Fibroblast of gingiva (primary cell): ENCODE data around the gene RPL15.
A peak's percentile ranks its signal among the peaks of the same experiment; 100 is the strongest.
"Not testable (repeated sequence)": the region's sequence is repeated elsewhere in the genome, so short reads cannot be mapped to it uniquely, and the experiment has no call there.

Source experiments
- DNase-seq: peaks from one replicate; pipeline ENCODE4 v3.0.0-alpha.2; 2011; ENCODE audit warnings: low read depth

The RPL15 gene

DNA sequence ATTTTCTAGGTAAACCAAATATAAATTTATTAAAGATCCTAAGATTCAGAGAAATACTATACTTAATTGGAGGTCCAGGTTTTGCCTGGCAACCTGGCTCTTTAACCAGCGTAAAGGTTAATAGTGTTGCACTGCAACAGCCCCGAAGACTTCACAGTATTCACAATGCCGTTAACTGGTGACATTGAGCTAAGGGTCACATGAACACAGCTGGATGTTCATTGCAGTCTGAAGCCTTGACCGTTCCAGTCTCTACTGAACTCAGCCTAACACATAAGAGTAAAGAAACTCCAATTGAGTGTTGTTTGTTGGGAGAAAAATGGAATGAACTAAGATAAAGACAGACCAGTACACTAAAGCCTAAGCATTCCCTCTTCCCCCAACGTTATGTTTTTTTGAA lies 27.0 kb upstream of the RPL15 start:
- DNase-seq = no peak

DNA sequence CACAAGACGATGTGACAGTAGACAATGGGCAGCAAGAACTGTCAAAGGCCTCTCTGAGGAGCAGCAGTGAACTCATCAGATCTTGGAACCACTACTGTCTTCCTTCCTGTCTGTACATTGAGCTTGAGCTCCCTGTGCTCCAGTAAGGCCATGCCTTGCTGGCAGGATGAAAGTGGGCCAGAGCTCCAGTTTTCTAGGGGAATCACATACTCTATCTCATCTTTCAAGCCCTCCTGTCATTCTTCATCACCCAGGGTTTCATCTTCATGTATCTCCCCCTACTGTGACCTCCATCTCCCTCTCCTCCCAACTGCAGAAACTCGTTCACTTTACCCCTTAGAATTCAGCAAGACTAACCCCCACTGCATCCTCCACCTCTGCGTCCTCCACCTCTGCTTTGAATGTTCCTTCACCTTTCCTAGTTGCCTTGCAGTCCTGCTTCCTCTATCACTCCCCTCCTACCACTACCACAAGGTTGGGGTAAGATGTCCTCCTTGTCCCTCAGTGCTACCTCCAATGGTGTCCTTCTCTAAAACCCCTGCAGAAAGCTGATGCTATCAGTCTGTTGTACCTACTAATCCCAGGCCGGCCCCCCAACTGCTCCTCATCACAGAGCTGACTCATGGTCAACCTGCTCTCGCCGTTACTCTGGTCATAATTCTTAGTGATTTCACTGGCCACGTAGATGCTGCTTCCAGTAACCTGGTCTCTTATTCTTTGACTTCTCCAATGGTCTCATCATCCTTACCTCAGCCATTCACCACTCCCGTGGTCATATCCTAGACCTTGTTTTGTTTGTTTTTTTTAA lies 22.5 kb upstream of the RPL15 start:
- DNase-seq = no peak

DNA sequence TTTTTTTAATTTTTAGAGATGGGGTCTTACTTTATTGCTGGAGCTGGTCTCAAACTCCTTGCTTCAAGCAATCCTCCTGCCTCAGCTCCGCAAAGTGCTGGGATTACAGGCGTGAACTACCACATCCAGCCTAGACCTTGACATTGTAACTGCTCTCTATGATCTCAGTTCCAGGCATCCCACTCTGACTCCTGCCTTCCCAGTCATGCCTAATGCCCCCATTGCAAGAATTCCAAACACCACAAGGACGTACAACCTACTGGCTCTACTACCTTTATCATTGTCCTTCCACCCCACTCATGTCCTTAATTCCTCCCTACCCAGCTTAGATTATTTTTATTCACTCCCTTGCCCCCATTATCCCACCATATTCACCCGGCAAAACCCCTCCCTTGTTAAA lies 21.8 kb upstream of the RPL15 start:
- no peak for DNase-seq

DNA sequence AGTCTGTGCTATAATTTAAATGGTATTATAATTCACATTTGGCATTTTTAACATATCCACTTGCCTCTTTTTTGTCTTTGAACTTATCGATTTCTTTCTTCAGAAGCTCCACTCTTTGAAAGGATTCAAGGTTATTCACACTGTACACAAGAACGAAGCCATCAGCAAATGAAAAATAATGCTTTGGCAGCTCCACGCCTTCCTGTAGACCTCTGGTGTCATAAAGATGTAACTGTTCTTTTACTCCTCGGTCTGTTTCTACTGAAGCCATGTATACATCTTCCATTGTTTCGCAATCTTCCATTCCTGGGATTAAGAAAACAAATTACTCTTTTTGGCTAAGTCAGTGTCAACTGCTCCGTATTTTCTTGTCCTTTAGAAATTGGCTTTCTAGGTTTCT lies 16.2 kb upstream of the RPL15 start:
- peak; percentile 72 for DNase-seq

DNA sequence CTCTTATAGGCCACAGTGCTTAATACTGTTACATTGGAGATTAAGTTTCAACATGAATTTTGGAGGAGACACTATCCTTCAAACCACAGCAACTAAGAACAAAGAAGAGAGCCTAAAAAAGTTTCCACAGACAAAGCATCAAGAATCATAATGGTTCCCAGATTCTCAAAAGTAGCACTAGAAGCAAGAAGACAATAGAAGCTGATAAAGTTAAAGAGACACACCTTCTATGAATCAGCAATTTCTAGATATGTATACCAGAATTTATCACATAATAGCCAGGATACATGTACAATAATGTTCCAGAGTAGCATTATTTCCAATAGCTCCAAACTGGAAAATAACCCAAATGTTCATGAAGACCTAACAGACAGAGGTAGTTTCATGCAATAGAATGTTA lies 12.4 kb upstream of the RPL15 start:
- DNase-seq = no peak

DNA sequence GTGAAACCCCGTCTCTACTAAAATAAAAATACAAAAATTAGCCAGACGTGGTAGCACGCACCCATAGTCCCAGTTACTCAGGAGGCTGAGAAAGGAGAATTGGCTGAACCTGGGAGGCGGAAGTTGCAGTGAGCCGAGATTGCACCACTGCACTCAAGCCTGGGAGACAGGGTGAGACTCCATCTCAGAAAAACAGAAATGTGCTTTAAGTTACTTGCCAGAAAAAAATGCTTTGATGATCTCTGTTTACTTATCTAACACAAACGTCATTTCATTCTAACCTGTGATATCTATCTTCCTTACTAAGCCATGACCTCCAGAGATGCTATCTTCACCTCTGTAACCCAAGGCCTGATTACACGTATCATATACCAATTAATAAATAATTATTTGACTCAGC lies 7.6 kb upstream of the RPL15 start:
- DNase-seq = no peak

DNA sequence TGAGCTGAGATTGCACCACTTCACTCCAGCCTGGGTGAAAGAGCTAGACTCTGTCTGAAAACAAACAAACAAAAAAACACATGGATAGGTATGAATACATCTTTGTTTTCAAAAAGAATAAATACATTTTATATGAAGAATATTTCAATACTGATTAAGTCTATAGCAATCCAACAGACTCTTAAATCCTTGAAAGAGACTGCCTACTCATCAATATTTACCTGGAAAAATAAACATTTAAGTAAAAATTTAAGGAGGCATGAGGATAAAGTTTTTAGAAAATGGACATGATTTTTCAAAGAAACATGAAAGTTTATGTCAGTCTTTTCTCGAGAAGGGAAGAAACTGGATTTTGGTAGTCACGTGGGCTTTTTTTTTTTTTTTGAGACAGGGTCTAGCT lies 5.5 kb upstream of the RPL15 start:
- no peak for DNase-seq

DNA sequence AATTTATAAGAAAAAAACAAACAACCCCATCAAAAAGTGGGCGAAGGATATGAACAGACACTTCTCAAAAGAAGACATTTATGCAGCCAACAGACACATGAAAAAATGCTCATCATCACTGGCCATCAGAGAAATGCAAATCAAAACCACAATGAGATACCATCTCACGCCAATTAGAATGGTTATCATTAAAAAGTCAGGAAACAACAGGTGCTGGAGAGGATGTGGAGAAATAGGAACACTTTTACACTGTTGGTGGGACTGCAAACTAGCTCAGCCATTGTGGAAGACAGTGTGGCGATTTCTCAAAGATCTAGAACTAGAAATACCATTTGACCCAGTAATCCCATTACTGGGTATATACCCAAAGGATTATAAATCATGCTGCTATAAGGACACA lies 4.6 kb upstream of the RPL15 start:
- not testable (repeated sequence) for DNase-seq

DNA sequence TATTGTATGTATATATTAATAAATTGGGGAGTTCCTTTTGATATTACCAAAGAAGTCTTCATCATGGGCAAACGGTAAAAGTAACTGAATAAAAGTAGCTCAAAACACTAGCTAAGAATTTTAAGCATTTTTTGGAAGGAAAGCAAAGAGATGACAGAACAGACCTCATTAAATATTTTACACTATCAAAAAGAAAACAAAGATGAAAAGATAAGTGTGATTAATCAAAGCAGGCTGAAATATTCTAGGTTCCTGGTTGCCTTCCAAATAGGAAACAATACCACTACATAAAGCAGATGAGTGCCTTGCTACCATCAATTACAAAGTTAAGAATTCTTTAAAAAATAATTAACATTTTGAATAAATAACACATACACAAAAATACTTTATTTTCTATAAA lies 3.8 kb upstream of the RPL15 start:
- no peak for DNase-seq

DNA sequence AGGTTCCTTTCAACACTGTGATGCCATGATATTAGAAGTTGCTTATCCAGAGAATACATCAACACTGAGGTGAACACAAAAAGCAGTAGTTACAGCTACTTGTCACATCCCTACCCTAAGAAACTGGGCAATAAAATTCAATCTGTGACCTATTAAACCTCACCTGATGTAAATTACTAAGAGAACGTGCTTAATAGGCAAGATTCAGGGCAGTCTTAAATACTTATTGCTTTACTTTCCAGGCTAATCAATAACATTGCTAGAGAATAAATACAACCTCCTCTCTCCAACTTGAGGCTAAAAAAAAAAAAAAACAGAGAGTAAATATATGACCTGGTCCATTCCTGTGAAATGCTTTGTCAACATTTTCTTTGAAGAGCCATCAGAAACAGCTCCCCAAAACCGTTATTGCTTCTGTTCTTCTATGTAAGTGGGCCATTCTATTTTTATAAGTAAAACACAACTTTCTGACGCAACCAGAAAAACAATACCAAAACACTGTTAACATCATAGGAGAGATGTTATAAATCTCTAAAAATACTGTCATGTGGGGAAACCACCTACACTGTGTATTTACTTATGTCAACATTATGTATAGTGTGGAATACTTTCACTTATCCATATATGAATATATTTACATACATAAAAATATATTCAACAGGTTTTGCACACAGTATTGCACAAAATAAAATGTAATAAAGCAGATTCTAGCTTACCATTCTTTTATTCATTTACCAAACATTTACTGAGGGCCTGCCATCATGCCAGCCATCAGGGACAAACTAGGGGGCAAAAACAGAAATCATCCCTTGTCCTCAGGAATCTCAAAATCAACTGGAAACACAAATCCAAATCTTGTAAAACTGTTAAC lies 2.8 kb upstream of the RPL15 start:
- no peak for DNase-seq

DNA sequence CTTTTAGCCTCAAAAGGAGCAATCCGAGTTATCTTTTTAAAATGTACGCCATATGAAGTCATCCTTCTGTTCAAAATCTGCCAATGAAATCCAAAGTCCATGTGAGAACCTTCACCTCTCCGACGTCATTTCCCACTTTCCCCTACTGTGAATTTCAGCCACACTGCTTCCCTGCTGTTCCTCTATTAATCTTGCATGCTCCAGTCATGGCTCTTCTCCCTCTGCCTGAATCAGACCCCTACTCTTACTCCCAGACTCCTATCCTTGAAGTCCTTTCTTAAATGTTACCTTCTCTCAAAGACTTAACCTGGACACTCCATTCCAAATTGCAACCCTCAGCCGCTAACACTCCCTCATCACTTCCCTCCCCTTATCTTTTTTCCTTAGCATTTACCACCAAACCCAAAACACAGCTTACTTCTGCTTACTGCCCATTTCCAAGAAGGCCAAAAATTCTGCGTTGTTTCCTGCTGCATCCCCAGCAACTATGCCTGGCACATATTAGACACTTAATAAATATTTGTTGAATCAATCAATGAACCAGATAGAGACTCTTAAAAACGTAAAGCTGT lies 1.3 kb upstream of the RPL15 start:
- peak; percentile 22 for DNase-seq

DNA sequence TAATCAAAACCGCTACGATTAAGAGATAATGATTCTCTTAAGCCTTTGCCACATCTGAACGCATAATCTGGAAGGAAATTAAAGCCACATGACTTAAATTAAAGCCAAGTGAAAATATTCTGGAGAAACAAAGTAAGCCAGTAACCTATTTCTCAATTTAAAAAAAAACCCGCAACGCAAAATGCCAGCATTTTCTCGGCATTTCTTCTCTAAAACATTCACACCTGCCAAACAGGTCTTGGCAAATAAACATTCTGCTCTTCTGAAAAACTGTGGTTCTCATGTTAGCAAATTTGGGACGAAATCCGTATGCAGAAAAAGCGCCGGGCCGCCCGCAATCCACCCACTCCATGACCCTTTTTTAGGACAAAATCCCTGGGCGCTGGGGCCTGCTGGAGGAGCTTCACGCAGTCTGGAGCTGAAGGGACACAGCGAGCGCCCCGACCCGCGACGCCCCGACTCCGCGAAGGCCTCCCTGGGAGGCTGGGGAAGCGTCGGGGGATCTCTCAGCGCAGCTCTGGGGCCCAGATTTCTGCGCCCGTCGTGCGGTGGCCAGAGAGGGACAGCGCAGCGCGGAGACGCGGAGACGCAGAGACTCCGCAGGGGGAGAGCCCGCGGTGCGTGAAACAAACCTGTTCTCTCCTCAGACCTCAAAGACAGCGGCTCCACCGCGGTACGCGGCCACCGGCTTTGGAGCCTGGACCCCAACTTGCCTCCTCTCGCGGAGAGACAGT lies 613 bp upstream of the RPL15 start:
- DNase-seq = no peak

DNA sequence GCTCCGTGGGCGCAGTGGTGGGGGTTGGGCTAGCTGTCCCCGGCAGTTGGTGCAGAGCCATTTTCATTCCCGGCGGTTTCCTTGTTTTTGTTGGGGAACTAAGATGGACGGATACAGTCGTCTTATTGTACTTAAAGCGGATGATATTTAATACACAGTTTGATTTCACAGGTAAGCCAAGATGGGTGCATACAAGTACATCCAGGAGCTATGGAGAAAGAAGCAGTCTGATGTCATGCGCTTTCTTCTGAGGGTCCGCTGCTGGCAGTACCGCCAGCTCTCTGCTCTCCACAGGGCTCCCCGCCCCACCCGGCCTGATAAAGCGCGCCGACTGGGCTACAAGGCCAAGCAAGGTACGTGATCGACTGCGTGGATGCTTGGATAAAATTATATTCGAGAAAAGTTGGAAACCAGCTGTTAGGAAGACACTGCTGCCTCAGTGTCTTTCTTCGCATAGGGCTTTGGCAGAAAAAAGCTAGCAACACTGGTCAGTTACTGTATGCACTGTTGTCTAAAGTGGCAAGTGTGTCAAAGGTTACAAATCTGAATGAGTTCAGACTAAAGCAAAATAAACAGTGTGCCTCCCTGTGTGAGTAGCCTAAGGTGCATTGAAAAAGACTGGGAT lies 859 bp downstream of the RPL15 start:
- peak; percentile 22 for DNase-seq

DNA sequence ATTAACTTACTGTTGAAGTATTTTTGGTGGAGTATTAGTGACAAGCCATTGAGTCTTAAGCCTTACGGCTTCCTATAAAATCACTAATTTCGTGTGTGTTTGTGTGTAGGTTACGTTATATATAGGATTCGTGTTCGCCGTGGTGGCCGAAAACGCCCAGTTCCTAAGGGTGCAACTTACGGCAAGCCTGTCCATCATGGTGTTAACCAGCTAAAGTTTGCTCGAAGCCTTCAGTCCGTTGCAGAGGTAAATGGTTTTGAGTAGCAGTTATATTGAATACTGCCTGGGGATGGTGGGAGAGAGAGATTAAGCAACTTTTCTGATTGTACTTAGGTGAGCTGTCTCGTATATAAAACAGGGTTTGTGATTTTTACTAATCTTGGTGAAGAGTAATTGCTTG lies 1.4 kb downstream of the RPL15 start:
- not testable (repeated sequence) for DNase-seq

DNA sequence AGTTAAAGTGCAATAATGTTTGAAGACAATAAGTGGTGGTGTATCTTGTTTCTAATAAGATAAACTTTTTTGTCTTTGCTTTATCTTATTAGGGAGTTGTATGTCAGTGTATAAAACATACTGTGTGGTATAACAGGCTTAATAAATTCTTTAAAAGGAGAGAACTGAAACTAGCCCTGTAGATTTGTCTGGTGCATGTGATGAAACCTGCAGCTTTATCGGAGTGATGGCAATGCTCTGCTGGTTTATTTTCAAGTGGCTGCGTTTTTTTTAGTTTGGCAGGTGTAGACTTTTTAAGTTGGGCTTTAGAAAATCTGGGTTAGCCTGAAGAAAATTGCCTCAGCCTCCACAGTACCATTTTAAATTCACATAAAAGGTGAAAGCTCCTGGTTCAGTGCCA lies 2.7 kb downstream of the RPL15 start:
- no peak for DNase-seq

DNA sequence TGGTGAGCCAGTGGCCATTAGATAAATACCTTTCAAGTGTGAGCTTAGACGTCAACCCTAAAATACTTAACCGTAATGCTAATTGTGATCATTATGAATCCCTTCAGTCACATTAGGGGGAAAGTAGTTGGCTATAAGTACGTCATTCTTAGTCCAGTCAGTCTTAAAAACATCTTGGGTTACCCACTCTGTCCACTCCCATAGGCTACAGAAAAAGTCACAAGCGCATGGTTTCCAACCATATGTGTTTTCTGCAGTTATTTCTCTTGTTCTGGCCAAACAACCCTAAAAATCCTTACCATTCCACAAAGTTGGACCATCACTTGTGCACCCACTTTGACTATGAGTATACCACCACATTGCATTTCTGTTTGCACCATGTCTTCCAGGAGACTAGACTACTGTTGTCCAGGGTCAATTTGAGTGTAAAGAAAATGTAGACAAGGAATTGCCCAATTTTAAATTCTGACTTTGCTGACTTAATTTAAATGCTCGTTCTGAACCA lies 3.3 kb downstream of the RPL15 start:
- DNase-seq = no peak

DNA sequence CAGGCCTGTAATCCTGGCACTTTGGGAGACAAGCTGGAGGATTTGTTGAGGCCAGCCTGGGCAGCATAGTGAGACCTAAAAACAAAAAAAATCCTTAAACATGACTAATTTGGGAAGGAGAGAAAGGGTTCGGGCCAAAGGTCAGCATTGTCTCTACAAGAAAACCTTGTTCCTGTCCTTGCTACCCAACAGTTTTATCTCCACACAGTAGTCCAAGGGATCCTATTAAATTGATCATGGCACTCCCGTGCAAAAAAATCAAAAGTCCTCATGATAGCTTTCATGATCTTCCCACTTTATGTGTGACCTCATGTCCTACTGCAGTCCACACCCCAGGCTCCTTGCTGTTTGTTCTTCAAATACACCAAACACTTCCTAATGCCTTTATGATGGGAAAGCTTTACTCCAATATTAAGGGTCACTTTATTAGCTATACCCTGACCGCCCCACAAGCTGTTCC lies 4.2 kb downstream of the RPL15 start:
- DNase-seq = no peak

DNA sequence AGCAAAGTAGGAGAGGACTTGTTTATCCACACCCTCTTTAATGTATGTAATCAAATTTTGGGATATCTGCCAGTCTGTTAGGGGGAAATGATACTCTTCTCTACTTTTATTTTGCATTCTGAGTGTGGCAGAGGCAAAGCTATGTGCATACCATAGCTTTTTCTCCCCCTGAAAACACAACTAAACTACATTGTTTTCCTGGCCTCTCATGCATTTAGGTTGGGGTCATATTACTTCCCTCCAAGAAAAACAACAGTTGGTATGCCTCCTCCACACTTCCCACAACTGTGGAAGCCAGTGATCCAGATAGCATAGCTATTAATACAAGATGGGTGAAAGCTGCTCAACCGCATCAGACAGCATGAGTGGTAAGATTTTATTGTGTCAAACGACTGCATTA lies 6.9 kb downstream of the RPL15 start:
- peak; percentile 17 for DNase-seq

DNA sequence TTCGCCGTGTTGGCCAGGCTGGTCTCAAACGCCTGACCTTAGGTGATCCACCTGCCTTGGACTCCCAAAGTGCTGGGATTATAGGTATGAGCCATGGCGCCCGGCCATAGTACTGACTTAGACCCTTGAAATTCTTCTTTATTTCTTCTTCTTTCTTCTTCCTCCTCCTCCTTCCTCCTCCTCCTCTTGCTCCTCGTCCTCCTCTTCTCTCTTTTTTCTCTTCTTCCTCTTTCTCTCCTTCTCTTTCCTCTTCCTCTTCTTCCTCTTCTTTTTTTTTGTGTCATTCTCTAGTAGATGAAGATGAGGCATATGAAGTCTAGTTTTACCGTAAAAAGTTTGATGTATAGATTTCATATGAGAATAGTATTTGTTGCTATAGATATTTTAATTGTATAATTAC lies 9.3 kb downstream of the RPL15 start:
- DNase-seq = no peak

DNA sequence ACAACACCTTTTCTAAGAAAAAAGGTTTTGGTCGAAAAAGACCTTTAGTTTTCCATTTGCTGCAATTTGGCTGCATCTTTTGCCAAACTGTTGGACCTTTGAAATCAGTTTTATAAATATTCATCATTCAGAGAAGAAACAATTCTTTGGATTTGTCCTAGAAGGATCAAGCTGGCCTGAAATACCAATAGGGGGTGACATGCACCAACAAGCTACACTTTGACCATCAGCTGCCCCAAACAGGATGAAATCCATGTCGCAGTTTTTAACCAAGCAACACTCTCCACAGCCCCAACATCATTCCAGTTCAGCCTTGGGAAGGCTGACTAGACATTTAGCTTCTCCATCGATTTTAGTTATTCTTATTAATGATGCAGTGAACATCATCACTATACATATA lies 9.8 kb downstream of the RPL15 start:
- DNase-seq = peak; percentile 14

DNA sequence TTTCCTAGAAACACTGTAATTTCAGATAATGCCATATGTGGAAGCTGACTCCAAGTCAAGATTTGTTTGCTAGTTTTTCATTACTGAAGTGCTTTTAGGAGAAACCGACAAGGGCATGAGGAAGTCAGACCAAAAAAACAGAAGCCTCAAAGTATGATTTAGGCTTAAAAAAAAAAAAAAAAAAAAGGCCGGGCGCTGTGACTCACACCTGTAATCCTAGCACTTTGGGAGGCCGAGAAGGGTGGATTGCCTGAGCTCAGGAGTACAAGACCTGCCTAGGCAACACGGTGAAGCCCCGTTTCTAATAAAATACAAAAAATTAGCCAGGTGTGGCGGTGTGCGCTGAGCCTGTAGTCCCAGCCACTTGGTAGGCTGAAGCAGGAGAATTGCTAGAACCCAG lies 11.6 kb downstream of the RPL15 start:
- DNase-seq = no peak

DNA sequence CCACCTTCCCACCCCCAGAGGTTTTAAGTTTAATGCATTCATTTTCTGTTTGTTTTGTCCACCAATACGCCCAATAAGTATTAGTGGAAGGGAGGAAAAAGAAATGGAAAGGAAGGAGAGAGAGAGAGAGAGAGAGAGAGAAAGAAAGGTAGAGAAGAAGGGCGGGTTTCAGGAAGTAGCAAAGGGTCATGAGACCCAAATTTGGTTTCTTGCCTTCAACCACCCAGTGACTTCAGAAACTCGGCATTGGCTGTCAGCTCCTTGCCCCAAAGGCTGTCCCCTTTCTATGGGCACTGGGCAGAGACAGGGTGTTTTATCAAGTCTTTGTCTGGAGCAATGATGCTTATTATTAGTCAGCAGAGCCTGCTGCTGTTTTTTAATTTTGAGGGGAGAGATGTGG lies 14.7 kb downstream of the RPL15 start:
- DNase-seq = no peak
